Thyroid gland (tissue), 4 donors: ENCODE data around the gene STAU1. TPM values are rescaled to one million over a fixed set of nuclear protein-coding genes. Genes with fewer than 3 reads are reported as not detected.
"Not testable (repeated sequence)": the region's sequence is repeated elsewhere in the genome, so short reads cannot be mapped to it uniquely, and the experiment has no call there.

Experiments
- DNase-seq, 2 donors: peaks; one replicate each; pipeline ENCODE4 v3.0.0-alpha.2; 2019
- H3K27ac ChIP-seq, 3 donors: fragments of 200-600 bp; sonication (generic); 1 replicate in 2 of 3; 2 replicates in 1 of 3; pipeline ENCODE4 v1.5.1; 2016 to 2019; ENCODE audit warnings: mild to moderate bottlenecking in 1 of 3, moderate library complexity in 1 of 3
- H3K27me3 ChIP-seq: fragments of 200-600 bp; sonication (generic); one replicate; pipeline ENCODE4 v1.5.1; 2019
- H3K36me3 ChIP-seq, 2 donors: fragments of 200-600 bp; sonication (generic); one replicate each; pipeline ENCODE4 v1.5.1; 2016 to 2019
- H3K4me1 ChIP-seq, 2 donors: fragments of 200-600 bp; sonication (generic); one replicate each; pipeline ENCODE4 v1.5.1; 2017 to 2019
- H3K4me3 ChIP-seq, 3 donors: fragments of 200-600 bp; sonication (generic); replicated peaks in 1 of 3; 1 replicate in 2 of 3; 2 replicates in 1 of 3; pipeline ENCODE4 v1.5.1; 2016; ENCODE audit warnings: mild to moderate bottlenecking in 1 of 3
- H3K9me3 ChIP-seq: fragments of 200-600 bp; sonication (generic); one replicate; pipeline ENCODE4 v1.5.1; 2017
- POLR2A ChIP-seq, 2 donors: fragments of 450-650 bp; IDR thresholded peaks; one replicate each; pipeline ENCODE4 v1.6.1; 2017; ENCODE audit warnings: antibody characterized with exemption in 2 of 2, mild to moderate bottlenecking in 2 of 2, moderate library complexity in 1 of 2
- WGBS, 2 donors: methylation state at CpG; one replicate each; pipeline ENCODE4 v1.1.5; 2017; 5-methylcytosine and 5-hydroxymethylcytosine counted together
- intact Hi-C: fragments of 100-400 bp; cut with DNase I; formaldehyde crosslinking; loops from one replicate; pipeline ENCODE4 v1.15.1; 2023
- total RNA-seq, 4 donors: library from RNA; depleted of rRNA; stranded (reverse); fragments of >200 nt; gene quantifications; one replicate each; pipeline ENCODE4 v1.2.3, GENCODE V29; 2016
- TF ChIP-seq, protein P1 (sequence below), 6 experiments: fragments of 200-600 bp in 3 of 6; fragments of 450-650 bp in 3 of 6; sonication (generic) in 3 of 6; IDR thresholded peaks; one replicate each; pipeline ENCODE4 v1.5.1; 2016 to 2019; ENCODE audit warnings: antibody characterized with exemption in 6 of 6, mild to moderate bottlenecking in 2 of 6, inconsistent platforms in 1 of 6, moderate library complexity in 1 of 6

STAU1 gene
- total RNA-seq, 4 donors from 2014 or later = 154 to 231 (median 167) TPM

DNA sequence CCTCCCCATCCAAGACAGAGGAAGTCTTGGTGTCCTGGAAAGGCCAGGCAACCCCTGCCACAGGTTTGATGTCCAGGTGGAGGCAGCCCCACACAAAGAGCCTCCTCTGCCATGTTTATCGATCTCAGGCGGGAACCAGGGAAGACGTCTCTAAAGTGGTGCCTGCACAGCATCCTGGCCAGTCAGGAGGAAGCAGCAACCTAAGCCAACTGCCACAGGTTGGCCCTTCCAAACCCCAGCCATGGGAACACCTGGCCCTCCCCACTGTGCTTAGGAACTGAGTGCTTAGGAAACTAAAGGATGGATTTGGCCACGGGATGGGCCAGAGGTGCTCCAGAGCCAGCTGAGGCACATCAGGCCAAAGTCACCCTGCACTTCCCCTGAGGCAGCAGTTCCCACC, 85.1 kb downstream of the STAU1 start:
- TF ChIP-seq, protein P1, sequence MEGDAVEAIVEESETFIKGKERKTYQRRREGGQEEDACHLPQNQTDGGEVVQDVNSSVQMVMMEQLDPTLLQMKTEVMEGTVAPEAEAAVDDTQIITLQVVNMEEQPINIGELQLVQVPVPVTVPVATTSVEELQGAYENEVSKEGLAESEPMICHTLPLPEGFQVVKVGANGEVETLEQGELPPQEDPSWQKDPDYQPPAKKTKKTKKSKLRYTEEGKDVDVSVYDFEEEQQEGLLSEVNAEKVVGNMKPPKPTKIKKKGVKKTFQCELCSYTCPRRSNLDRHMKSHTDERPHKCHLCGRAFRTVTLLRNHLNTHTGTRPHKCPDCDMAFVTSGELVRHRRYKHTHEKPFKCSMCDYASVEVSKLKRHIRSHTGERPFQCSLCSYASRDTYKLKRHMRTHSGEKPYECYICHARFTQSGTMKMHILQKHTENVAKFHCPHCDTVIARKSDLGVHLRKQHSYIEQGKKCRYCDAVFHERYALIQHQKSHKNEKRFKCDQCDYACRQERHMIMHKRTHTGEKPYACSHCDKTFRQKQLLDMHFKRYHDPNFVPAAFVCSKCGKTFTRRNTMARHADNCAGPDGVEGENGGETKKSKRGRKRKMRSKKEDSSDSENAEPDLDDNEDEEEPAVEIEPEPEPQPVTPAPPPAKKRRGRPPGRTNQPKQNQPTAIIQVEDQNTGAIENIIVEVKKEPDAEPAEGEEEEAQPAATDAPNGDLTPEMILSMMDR (IDR thresholded peaks at IDR 0.05) = no peak
- no peak for TF ChIP-seq POLR2A (IDR thresholded peaks at IDR 0.05)
- H3K4me1 ChIP-seq = peaks cover 3 to 10% of the 10 kb centered on the region in 2 donors
- peaks cover 0 to 31% of the 10 kb centered on the region in 2 donors for H3K36me3 ChIP-seq
- H3K27ac ChIP-seq = no peak overlapping the region
- no peak overlapping the region for H3K4me3 ChIP-seq
- no peak for DNase-seq
- WGBS, 2 donors = 82% methylated on average over 4 of the region's 4 CpGs; no CpG with 5 or more reads in 1 of the 2 donors
- no peaks in the 10 kb centered on the region for H3K9me3 ChIP-seq
- H3K27me3 ChIP-seq = no peaks in the 10 kb centered on the region
- intact Hi-C loops = no loop called here

DNA sequence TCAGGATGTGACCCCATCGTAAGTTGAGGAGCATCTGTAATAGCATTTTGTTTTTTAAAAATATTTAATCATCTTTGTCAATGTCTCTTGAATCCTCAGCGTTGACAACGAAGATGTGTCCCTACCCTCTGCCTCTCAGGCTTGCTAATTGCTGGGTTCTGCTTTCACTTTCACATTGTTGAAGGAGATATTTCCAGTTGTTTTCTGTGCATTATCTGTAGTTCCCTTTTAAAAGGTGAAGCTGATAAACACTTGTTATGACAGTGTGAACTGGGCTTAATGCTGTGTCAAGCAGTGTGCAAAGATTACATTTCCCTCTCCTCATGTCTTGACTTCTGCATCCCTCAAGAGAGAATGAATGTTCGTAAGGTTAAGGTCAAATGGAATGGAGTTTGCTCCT, 87.2 kb downstream of the STAU1 start:
- 90 to 94% methylated on average over 4 of the region's 4 CpGs for WGBS, 2 donors
- DNase-seq = no peak
- TF ChIP-seq, protein P1 (IDR thresholded peaks at IDR 0.05) = no peak
- TF ChIP-seq POLR2A (IDR thresholded peaks at IDR 0.05) = no peak
- Histone ChIP-seq H3K27me3 (no peaks in the 10 kb centered on the region), H3K4me3 (no peak overlapping the region), H3K4me1 (peaks cover 3 to 10% of the 10 kb centered on the region in 2 donors), H3K27ac (no peak overlapping the region), H3K36me3 (peaks cover 7 to 40% of the 10 kb centered on the region in 2 donors), H3K9me3 (no peaks in the 10 kb centered on the region)
- intact Hi-C loops = no loop called here

DNA sequence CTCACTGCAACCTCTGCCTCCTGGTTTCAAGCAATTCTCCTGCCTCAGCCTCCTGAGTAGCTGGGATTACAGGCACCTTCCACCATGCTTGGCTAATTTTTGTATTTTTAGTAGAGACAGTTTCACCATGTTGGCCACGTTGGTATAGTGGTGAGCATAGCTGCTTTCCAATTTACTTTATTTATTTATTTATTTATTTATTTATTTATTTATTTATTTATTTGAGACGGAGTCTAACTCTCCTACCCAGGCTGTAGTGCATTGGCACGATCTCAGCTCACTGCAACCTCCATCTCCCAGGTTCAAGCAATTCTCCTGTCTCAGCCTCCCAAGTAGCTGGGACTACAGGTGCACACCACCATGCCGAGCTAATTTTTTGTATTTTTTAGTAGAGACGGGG, 87.8 kb downstream of the STAU1 start:
- DNase-seq, H3K9me3 ChIP-seq, H3K4me3 ChIP-seq, H3K27ac ChIP-seq, intact Hi-C loops, H3K27me3 ChIP-seq: not testable (repeated sequence)
- H3K4me1 ChIP-seq = peaks cover 3 to 10% of the 10 kb centered on the region in 2 donors
- WGBS, 2 donors = 74 to 81% methylated on average over 5 of the region's 5 CpGs
- peaks cover 13 to 45% of the 10 kb centered on the region in 2 donors for H3K36me3 ChIP-seq

DNA sequence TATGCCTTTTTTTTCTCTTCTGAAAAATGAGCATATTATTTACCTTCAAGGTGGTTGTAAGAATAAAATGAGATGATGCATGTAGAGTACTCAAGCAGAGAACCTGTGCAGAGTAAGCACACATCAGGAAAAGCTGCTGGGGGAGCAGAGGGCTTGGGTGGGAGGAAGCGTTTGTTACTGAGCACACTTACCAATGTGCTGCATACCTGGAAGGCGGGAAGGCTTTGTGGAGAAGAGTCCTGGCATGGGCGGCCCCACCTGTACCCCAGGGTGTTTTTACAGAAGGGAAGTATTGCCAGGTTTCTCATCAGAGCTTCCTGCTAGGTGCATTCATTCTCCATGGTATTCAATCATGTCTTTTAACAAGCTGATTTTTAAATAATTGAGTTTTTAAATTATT, 89.1 kb downstream of the STAU1 start:
- WGBS, 2 donors = 58 to 67% methylated on average over 3 of the region's 3 CpGs
- peak overlapping the region in 1 of 3 donors; percentile 19 for H3K27ac ChIP-seq
- peaks cover 3 to 10% of the 10 kb centered on the region in 2 donors for H3K4me1 ChIP-seq
- TF ChIP-seq, protein P1 (IDR thresholded peaks at IDR 0.05) = no peak
- TF ChIP-seq POLR2A (IDR thresholded peaks at IDR 0.05) = no peak
- H3K36me3 ChIP-seq = peaks cover 15 to 47% of the 10 kb centered on the region in 2 donors
- H3K9me3 ChIP-seq = no peaks in the 10 kb centered on the region
- no peaks in the 10 kb centered on the region for H3K27me3 ChIP-seq
- DNase-seq = peak; percentile 64 to 70
- H3K4me3 ChIP-seq = no peak overlapping the region
- intact Hi-C loops = no loop called here

DNA sequence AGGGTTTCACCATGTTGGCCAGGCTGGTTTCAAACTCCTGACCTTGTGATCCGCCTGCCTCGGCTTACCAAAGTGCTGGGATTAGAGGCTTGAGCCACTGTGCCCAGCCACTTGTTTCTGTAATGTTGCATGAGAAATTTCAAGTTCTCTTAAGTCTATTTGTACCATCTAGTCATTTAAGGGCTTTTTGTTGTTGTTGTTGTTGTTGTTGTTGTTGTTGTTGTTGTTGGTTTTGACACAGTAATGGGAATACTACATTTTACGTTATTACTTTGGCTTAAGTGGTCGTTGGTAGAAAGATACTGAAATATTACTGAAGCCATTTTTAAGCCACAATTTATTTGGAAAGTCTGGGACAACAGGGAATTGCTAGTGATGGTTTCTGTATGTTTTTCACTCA, 90.0 kb downstream of the STAU1 start:
- peaks cover 3 to 10% of the 10 kb centered on the region in 2 donors for H3K4me1 ChIP-seq
- no peak overlapping the region for H3K4me3 ChIP-seq
- DNase-seq = no peak
- H3K36me3 ChIP-seq = peaks cover 15 to 40% of the 10 kb centered on the region in 2 donors
- WGBS, 2 donors = 94 to 96% methylated on average over 4 of the region's 4 CpGs
- H3K27ac ChIP-seq = no peak overlapping the region
- TF ChIP-seq, protein P1 (IDR thresholded peaks at IDR 0.05) = no peak
- intact Hi-C loops = no loop called here
- H3K27me3 ChIP-seq = no peaks in the 10 kb centered on the region
- no peaks in the 10 kb centered on the region for H3K9me3 ChIP-seq

DNA sequence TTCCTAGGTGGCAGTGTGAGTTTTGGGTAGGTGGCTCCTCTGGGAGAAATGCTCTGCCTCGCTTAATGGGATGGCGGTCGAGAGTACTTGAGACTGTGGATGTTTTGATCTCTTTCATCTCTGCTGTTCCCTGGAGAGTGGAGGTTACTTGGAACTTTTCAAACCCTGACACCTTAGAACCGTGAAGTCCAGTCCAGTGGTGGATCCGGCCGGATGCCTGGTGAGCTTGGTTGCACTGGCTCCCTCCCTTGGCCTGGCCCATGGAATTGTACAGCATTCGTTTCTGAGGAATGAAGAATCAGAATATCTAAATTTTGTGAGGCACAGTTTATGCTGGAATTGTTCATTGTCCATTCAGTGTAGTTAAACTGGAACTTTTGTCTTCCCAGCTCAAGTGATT, 91.0 kb downstream of the STAU1 start:
- Histone ChIP-seq H3K4me1 (peaks cover 3 to 10% of the 10 kb centered on the region in 2 donors), H3K36me3 (peaks cover 15 to 36% of the 10 kb centered on the region in 2 donors), H3K27me3 (no peaks in the 10 kb centered on the region), H3K4me3 (no peak overlapping the region), H3K9me3 (no peaks in the 10 kb centered on the region), H3K27ac (no peak overlapping the region)
- peak; percentile 45 to 54 for DNase-seq
- 50 to 71% methylated on average over 6 to 7 of the region's 7 CpGs for WGBS, 2 donors
- no peak for TF ChIP-seq POLR2A (IDR thresholded peaks at IDR 0.05)
- TF ChIP-seq, protein P1 (IDR thresholded peaks at IDR 0.05) = no peak
- intact Hi-C loops = no loop called here
